Activated CD8-positive, alpha-beta memory T cell treated with anti-CD3 and anti-CD28 coated beads, Interleukin-2, amount 50 U/mL, for 4 hours (primary cell): Measurements from ENCODE around the gene KCMF1.

Experiments used
- DNase-seq: peaks from one replicate; pipeline ENCODE4 v3.0.0-alpha.2; 2020

KCMF1 gene

DNA sequence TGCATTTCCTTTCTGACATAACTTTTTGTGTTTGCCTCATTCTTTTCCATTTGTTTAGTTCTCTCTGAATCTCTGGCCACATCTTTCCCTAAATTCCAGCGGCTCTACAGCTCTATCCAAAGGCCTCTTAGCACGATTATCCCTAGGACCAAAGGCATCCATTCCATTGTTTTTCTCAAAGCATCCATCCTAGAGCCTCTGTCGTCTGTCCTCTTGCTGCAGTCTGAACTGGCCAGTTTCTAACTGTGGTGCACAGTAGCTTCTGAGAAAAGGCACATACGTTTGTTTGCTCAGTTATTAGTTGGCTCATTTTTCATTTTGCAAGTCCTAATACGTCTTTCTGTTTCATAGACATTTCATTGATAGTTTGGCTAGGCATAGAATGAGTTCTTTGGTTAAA is 116.6 kb downstream of the KCMF1 start:
- DNase-seq: no peak

DNA sequence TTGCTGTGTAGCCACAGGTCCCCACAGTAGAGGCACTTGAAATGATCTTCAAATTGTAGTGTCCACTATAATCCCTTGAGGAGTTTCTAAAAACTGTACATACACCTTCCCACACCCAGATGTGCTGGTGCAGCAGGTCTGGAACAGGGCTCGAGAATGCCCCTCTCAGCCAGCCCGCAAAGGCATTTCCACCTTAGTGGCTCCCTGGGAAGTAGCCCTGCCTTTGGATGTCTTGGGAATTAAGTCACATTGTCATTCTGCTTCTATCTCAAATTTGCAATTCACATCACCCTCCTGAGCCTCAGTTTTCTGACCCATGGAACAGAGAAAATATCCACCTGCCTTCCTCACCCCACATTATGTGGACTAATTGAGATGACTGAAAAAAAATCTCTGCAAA is 118.0 kb downstream of the KCMF1 start:
- no peak for DNase-seq

DNA sequence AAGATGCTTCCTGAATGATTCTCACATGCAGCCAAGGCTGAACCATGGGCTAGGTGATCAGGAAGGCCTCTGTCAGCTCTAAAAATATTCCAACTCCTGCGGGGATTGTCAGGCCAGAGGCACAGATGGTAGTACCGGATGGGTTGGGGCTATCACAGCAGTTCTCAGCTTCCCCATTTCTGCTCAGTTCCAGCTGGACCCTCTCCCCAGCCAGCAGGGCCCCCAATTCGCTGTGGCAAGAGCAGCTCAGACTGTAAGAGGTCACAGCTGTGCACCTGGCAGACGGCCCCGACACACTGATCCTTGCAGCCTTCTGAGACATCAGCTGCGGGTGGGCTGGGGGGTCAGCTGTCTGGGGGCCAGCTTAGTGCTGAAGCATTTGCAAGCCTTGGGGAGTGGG is 118.6 kb downstream of the KCMF1 start:
- DNase-seq: no peak

DNA sequence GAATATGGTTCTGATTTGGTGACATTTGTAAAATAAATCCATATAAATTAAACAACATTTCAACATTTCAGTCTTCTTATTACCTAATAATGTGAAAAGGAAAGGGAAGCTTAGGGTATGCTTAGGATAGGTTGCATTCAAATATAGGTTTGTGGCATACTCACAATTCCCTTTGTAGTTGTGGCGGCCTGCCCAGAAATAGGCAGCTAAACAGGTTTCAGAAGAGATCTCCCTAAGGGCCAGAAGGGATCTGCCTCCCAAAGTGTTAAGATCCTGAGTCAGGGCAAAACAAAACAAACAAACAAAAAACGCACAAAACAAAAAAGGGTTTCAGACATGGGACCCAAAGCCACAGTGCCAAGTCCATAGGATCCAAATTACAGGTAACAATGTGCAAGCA is 120.9 kb downstream of the KCMF1 start:
- DNase-seq: no peak

DNA sequence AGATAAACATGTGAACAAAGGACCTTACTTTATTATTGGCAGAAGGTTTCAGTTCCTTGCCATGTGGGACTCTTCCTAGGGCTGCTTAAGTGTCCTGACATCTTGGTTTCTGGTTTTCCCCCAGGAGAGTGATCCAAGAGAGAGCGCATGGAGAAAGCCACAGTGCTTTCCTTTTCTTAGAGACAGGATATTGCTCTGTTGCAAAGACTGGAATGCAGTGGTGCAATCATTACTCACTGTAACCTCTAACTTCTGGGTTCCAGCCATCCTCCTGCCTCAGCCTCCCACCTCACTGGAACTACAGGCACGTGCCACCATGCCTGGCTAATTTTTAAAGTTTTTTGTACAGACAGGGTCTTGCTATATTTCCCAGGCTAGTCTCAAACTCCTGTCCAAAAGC is 124.1 kb downstream of the KCMF1 start:
- DNase-seq: no peak

DNA sequence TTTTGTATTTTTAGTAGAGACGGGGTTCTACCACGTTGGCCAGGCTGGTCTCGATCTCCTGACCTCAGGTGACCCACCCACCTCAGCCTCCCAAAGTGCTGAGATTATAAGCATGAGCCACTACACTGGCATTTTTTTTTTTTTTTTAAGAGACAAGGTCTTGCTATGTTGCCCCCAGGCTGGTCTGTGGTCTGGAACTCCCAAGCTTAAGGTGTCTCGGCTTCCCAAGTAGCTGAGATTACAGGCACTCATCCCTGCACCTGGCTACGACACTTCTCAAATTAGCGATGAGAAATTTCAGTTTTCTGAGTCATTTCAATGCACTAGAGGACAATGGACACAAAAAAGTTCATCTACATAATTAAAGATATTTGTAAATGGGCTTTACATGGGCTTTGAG is 125.7 kb downstream of the KCMF1 start:
- DNase-seq: no peak

DNA sequence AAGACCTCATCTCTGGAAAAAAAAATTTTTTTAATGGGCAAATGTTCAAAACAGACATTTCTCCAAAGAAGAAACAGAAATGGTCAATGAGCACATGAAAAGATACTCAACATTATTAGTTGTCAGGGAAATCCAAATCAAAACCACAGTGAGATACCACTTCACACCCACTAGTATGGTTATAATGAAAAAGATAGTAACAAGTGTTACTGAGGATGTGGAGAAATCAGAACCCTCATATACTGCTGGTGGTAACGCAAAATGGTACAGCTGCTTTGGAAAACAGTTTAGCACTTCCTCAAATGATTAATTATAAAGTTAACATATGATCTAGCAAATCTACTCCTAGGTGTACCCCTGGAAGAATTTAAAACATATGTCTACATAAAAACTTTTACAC is 133.3 kb downstream of the KCMF1 start:
- DNase-seq: no peak

DNA sequence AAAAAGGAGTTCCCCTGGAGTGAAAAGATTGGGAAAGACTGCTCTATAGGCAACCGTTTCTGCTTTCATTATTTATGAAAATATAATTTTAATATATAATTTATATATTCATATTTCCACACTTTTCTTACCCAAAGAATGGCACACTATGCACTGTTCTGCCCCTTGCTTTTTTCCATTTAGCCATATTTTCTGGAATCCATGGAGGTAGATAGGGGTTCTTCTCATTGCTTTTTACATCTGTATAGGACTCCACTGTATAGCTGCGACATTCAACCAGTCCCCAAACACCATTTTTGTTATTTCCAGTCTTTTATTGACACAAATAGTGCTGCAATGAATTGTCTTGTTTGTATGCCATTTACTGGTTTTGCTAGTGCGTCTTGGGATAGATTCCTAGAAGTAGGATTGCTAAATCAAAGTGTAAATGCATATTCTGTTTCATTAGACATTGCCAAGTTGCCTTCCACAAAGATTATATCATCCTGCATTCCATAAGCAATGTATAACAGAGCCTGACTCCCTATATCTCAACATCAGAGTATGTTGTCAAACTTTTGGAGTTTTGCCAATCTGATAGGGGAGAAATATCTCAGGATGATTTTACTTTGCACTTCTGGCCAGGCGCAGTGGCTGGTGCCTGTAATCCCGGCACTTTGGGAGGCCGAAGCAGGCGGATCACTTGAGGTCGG is 135.7 kb downstream of the KCMF1 start:
- no peak for DNase-seq
